GM18517 (cell line): ENCODE data around the gene MLLT1.

ENCODE experiments used
- ATAC-seq: cut with Tn5 transposase; IDR thresholded peaks from one replicate; pipeline ENCODE4 v1.9.1; 2021; ENCODE audit warnings: mild to moderate bottlenecking, moderate library complexity; ENCODE audit not compliant: unreplicated experiment

Gene MLLT1

GRCh38 chr19:6260376-6260775 lies 19.4 kb downstream of the MLLT1 start:
- no peak for ATAC-seq

GRCh38 chr19:6259312-6259861 lies 20.4 kb downstream of the MLLT1 start:
- no peak for ATAC-seq

- ATAC-seq = no peak
Observed at GRCh38 chr19:6258812-6259311, 20.9 kb downstream of the MLLT1 start.

- ATAC-seq = no peak
Observed at GRCh38 chr19:6253954-6254733, 25.6 kb downstream of the MLLT1 start.

GRCh38 chr19:6252066-6252465 lies 27.7 kb downstream of the MLLT1 start:
- no peak for ATAC-seq

GRCh38 chr19:6250909-6251308 lies 28.9 kb downstream of the MLLT1 start:
- no peak for ATAC-seq

GRCh38 chr19:6250024-6250615 lies 29.7 kb downstream of the MLLT1 start:
- no peak for ATAC-seq

- no peak for ATAC-seq
Observed at GRCh38 chr19:6249296-6249695, 30.5 kb downstream of the MLLT1 start.

- ATAC-seq = no peak
Observed at GRCh38 chr19:6248844-6249243, 30.9 kb downstream of the MLLT1 start.

- ATAC-seq = no peak
Observed at GRCh38 chr19:6248341-6248740, 31.4 kb downstream of the MLLT1 start.

- ATAC-seq = no peak
Observed at GRCh38 chr19:6247007-6247288, 32.8 kb downstream of the MLLT1 start.

GRCh38 chr19:6246174-6247006 lies 33.4 kb downstream of the MLLT1 start:
- ATAC-seq = no peak

- ATAC-seq = no peak
Observed at GRCh38 chr19:6242677-6243076, 37.1 kb downstream of the MLLT1 start.

GRCh38 chr19:6241680-6242377 lies 37.9 kb downstream of the MLLT1 start:
- ATAC-seq = no peak

GRCh38 chr19:6241056-6241455 lies 38.7 kb downstream of the MLLT1 start:
- no peak for ATAC-seq

- ATAC-seq = no peak
Observed at GRCh38 chr19:6239871-6240676, 39.7 kb downstream of the MLLT1 start.

GRCh38 chr19:6239401-6239844 lies 40.4 kb downstream of the MLLT1 start:
- ATAC-seq = no peak

GRCh38 chr19:6238643-6239281 lies 41.0 kb downstream of the MLLT1 start:
- ATAC-seq = no peak

GRCh38 chr19:6238256-6238642 lies 41.5 kb downstream of the MLLT1 start:
- ATAC-seq = no peak
